HepG2 (cell line): ENCODE measurements around the gene TULP3. TPM values are rescaled to one million over a fixed set of nuclear protein-coding genes. Genes with fewer than 3 reads are reported as not detected.

ENCODE experiments used
- ATAD3A ChIP-seq: sonication (generic); formaldehyde crosslinking; IDR thresholded peaks from 2 replicates; pipeline ENCODE4 v1.4.0; 2020; ENCODE audit warnings: missing genetic modification reagents
- CBX1 ChIP-seq: IDR thresholded peaks from one replicate; pipeline ENCODE4 v1.6.1; 2016; ENCODE audit warnings: antibody characterized with exemption, low read depth
- EEA1 ChIP-seq: sonication (generic); formaldehyde crosslinking; IDR thresholded peaks from 2 replicates; pipeline ENCODE4 v1.5.1; 2020; ENCODE audit warnings: mild to moderate bottlenecking, missing genetic modification reagents, borderline replicate concordance
- EP300 ChIP-seq, 3 experiments: sonication (generic) in 1 of 3; formaldehyde crosslinking in 1 of 3; IDR thresholded peaks; 2 replicates each; pipeline versions ENCODE4 v1.5.1 to v1.6.1; 2011 to 2020; ENCODE audit warnings: low read depth in 2 of 3, low read length in 2 of 3, borderline replicate concordance in 1 of 3, improper control_type of control experiment in 1 of 3, mild to moderate bottlenecking in 1 of 3, missing genetic modification reagents in 1 of 3, moderate library complexity in 1 of 3
- HNRNPL ChIP-seq: fragments of 200-400 bp; formaldehyde crosslinking; IDR thresholded peaks from 2 replicates; pipeline ENCODE4 v1.6.1; 2017; ENCODE audit warnings: mild to moderate bottlenecking, low read depth, low read length
- SNAPC2 ChIP-seq: sonication (generic); formaldehyde crosslinking; IDR thresholded peaks from 2 replicates; pipeline ENCODE4 v1.8.1; 2022; ENCODE audit warnings: mild to moderate bottlenecking, missing genetic modification reagents
- STAT5B ChIP-seq: sonication (generic); formaldehyde crosslinking; IDR thresholded peaks from 2 replicates; pipeline ENCODE4 v1.4.0; 2020; ENCODE audit warnings: missing genetic modification reagents
- TBP ChIP-seq: sonication (generic); formaldehyde crosslinking; IDR thresholded peaks from 2 replicates; pipeline ENCODE4 v1.5.0; 2020; ENCODE audit warnings: missing genetic modification reagents
- ZMYM3 ChIP-seq: sonication (generic); formaldehyde crosslinking; IDR thresholded peaks from 2 replicates; pipeline ENCODE4 v1.5.1; 2020; ENCODE audit warnings: mild to moderate bottlenecking, missing genetic modification reagents
- ZNF12 ChIP-seq: sonication (generic); formaldehyde crosslinking; IDR thresholded peaks from 2 replicates; pipeline ENCODE4 v1.5.0; 2020; ENCODE audit warnings: missing genetic modification reagents
- ZNF326 ChIP-seq: sonication (generic); formaldehyde crosslinking; IDR thresholded peaks from 2 replicates; pipeline ENCODE4 v1.4.0; 2020; ENCODE audit warnings: missing genetic modification reagents, borderline replicate concordance
- ZNF761 ChIP-seq: sonication (generic); formaldehyde crosslinking; conservative IDR thresholded peaks from 2 replicates; pipeline ENCODE4 v1.4.0; 2020; ENCODE audit warnings: mild to moderate bottlenecking, missing genetic modification reagents
- ZNF777 ChIP-seq: sonication (generic); formaldehyde crosslinking; IDR thresholded peaks from 2 replicates; pipeline ENCODE4 v1.4.0; 2020; ENCODE audit warnings: missing genetic modification reagents
- polyA plus RNA-seq, 8 experiments: library from polyadenylated mRNA; depleted of rRNA in 3 of 8; stranded (reverse) in 7 of 8; unstranded in 1 of 8; fragments of >200 nt; fragmentation: Illumina TruSeq in 4 of 8; extraction: Trizol in 4 of 8; gene quantifications; 2 replicates each; pipeline versions ENCODE4 v1.2.1 to v1.2.3, GENCODE V29; 2011 to 2016; ENCODE audit warnings: low read depth in 4 of 8, missing spikeins in 1 of 8, mixed read lengths in 1 of 8; ENCODE audit not compliant: insufficient read depth in 1 of 8
- total RNA-seq, 5 experiments: library from RNA; depleted of rRNA; stranded (reverse); fragments of >200 nt; fragmentation: Illumina TruSeq; extraction: Trizol; gene quantifications; 2 replicates each; pipeline ENCODE4 v1.2.3, GENCODE V29; 2016; ENCODE audit warnings: low read depth in 1 of 5
- TF ChIP-seq, protein P1 (sequence below): fragments of 450-650 bp; IDR thresholded peaks from 2 replicates; pipeline ENCODE4 v1.6.1; 2017
- TF ChIP-seq, protein P2 (sequence below): sonication (generic); formaldehyde crosslinking; IDR thresholded peaks from 2 replicates; pipeline ENCODE4 v1.4.0; 2020; ENCODE audit warnings: missing genetic modification reagents, borderline replicate concordance
- TF ChIP-seq, protein P3 (sequence below): sonication (generic); formaldehyde crosslinking; IDR thresholded peaks from 2 replicates; pipeline ENCODE4 v1.4.0; 2020; ENCODE audit warnings: missing genetic modification reagents, borderline replicate concordance
- TF ChIP-seq, protein P4 (sequence below): sonication (generic); formaldehyde crosslinking; IDR thresholded peaks from 2 replicates; pipeline ENCODE4 v1.4.0; 2020; ENCODE audit warnings: missing genetic modification reagents
- TF ChIP-seq, protein P5 (sequence below): sonication (generic); formaldehyde crosslinking; IDR thresholded peaks from 2 replicates; pipeline ENCODE4 v1.5.1; 2020; ENCODE audit warnings: missing genetic modification reagents, mild to moderate bottlenecking, borderline replicate concordance
- TF ChIP-seq, protein P6 (sequence below): sonication (generic); formaldehyde crosslinking; IDR thresholded peaks from 2 replicates; pipeline ENCODE4 v1.5.0; 2020; ENCODE audit warnings: missing genetic modification reagents

Gene TULP3
- total and polyA plus RNA-seq, 2 of the 13 experiments (the other 11 are each of a cell fraction or from before 2014, with no cell fraction given): 11.2 to 13.2 TPM

DNA sequence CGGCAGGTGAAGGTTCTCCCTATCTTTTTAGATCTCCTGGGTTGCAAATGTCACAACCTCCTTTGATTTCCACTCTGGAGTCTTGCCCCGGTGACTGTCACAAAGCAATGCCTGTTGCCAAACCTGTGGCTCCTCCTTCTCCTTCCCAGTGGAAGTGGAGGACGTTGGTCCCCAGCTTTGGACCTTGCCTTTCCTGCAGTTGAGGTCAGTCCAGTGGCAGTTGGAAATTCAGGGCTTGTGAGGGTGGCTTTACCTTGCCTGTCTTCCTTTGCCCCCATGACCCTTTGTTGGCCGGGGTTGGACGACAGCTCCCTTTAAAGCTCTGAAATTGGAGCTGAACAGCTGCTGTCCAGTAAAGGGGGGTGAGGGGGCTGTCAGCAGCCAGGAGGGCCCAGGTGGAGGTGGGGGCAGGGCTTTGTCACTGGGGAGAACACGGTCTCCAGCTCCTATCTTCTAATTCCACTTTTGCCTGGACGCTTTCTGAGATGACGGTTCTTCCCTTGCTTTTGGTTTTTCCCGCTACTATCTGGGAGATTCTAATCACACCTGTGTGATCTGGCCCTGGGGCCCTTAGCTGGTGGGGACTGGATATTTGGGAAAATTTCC, 72.6 kb downstream of the TULP3 start (continued):
- TF ChIP-seq, protein P1, sequence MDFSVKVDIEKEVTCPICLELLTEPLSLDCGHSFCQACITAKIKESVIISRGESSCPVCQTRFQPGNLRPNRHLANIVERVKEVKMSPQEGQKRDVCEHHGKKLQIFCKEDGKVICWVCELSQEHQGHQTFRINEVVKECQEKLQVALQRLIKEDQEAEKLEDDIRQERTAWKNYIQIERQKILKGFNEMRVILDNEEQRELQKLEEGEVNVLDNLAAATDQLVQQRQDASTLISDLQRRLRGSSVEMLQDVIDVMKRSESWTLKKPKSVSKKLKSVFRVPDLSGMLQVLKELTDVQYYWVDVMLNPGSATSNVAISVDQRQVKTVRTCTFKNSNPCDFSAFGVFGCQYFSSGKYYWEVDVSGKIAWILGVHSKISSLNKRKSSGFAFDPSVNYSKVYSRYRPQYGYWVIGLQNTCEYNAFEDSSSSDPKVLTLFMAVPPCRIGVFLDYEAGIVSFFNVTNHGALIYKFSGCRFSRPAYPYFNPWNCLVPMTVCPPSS: no peak
- TF ChIP-seq ZNF326 (CRISPR knock-in tag) (no peak), ZMYM3 (CRISPR knock-in tag) (no peak), ZNF12 (CRISPR knock-in tag) (no peak), ZNF777 (CRISPR knock-in tag) (peak; percentile 39; the same call in 1 of the 2 replicates), SNAPC2 (no peak; the same call in 1 of the 2 replicates), ATAD3A (no peak), HNRNPL (no peak), EP300 (IDR thresholded peaks at IDR 0.05; ENCODE audit: low read depth in 2 of 2, low read length in 2 of 2) (peak in 1 of 2 experiments; percentile 82; a peak in 2 of 4 replicates), EP300 (CRISPR knock-in tag; IDR thresholded peaks at IDR 0.05; ENCODE audit: borderline replicate concordance) (peak; percentile 67), ZNF761 (CRISPR knock-in tag) (peak; percentile 51; the same call in 1 of the 2 replicates), STAT5B (CRISPR knock-in tag) (no peak), TBP (no peak), EEA1 (CRISPR knock-in tag) (no peak), CBX1 (no peak)
- TF ChIP-seq, protein P2, sequence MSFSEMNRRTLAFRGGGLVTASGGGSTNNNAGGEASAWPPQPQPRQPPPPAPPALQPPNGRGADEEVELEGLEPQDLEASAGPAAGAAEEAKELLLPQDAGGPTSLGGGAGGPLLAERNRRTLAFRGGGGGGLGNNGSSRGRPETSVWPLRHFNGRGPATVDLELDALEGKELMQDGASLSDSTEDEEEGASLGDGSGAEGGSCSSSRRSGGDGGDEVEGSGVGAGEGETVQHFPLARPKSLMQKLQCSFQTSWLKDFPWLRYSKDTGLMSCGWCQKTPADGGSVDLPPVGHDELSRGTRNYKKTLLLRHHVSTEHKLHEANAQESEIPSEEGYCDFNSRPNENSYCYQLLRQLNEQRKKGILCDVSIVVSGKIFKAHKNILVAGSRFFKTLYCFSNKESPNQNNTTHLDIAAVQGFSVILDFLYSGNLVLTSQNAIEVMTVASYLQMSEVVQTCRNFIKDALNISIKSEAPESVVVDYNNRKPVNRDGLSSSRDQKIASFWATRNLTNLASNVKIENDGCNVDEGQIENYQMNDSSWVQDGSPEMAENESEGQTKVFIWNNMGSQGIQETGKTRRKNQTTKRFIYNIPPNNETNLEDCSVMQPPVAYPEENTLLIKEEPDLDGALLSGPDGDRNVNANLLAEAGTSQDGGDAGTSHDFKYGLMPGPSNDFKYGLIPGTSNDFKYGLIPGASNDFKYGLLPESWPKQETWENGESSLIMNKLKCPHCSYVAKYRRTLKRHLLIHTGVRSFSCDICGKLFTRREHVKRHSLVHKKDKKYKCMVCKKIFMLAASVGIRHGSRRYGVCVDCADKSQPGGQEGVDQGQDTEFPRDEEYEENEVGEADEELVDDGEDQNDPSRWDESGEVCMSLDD (CRISPR knock-in tag): no peak
- TF ChIP-seq, protein P3, sequence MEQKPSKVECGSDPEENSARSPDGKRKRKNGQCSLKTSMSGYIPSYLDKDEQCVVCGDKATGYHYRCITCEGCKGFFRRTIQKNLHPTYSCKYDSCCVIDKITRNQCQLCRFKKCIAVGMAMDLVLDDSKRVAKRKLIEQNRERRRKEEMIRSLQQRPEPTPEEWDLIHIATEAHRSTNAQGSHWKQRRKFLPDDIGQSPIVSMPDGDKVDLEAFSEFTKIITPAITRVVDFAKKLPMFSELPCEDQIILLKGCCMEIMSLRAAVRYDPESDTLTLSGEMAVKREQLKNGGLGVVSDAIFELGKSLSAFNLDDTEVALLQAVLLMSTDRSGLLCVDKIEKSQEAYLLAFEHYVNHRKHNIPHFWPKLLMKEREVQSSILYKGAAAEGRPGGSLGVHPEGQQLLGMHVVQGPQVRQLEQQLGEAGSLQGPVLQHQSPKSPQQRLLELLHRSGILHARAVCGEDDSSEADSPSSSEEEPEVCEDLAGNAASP: peak; percentile 82; the same call in 1 of the 2 replicates
- TF ChIP-seq, protein P4, sequence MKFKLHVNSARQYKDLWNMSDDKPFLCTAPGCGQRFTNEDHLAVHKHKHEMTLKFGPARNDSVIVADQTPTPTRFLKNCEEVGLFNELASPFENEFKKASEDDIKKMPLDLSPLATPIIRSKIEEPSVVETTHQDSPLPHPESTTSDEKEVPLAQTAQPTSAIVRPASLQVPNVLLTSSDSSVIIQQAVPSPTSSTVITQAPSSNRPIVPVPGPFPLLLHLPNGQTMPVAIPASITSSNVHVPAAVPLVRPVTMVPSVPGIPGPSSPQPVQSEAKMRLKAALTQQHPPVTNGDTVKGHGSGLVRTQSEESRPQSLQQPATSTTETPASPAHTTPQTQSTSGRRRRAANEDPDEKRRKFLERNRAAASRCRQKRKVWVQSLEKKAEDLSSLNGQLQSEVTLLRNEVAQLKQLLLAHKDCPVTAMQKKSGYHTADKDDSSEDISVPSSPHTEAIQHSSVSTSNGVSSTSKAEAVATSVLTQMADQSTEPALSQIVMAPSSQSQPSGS (CRISPR knock-in tag): peak; percentile 69
- TF ChIP-seq, protein P5, sequence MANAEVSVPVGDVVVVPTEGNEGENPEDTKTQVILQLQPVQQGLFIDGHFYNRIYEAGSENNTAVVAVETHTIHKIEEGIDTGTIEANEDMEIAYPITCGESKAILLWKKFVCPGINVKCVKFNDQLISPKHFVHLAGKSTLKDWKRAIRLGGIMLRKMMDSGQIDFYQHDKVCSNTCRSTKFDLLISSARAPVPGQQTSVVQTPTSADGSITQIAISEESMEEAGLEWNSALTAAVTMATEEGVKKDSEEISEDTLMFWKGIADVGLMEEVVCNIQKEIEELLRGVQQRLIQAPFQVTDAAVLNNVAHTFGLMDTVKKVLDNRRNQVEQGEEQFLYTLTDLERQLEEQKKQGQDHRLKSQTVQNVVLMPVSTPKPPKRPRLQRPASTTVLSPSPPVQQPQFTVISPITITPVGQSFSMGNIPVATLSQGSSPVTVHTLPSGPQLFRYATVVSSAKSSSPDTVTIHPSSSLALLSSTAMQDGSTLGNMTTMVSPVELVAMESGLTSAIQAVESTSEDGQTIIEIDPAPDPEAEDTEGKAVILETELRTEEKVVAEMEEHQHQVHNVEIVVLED: peak; percentile 29
- TF ChIP-seq, protein P6, sequence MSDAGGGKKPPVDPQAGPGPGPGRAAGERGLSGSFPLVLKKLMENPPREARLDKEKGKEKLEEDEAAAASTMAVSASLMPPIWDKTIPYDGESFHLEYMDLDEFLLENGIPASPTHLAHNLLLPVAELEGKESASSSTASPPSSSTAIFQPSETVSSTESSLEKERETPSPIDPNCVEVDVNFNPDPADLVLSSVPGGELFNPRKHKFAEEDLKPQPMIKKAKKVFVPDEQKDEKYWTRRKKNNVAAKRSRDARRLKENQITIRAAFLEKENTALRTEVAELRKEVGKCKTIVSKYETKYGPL: no peak
